AG09319 (cell line): ENCODE data around the gene EWSR1.
A peak's percentile ranks its signal among the peaks of the same experiment; 100 is the strongest.
"Not testable (repeated sequence)": the region's sequence is repeated elsewhere in the genome, so short reads cannot be mapped to it uniquely, and the experiment has no call there.

ENCODE experiments used
- DNase-seq: peaks from one replicate; pipeline ENCODE4 v3.0.0-alpha.2; 2010; ENCODE audit warnings: low read depth; ENCODE audit errors: extremely low read depth
- CTCF ChIP-seq: IDR thresholded peaks from 2 replicates; pipeline ENCODE4 v1.5.1; 2011; ENCODE audit warnings: low read depth, mild to moderate bottlenecking, inconsistent platforms, low read length, moderate library complexity

The EWSR1 gene

DNA sequence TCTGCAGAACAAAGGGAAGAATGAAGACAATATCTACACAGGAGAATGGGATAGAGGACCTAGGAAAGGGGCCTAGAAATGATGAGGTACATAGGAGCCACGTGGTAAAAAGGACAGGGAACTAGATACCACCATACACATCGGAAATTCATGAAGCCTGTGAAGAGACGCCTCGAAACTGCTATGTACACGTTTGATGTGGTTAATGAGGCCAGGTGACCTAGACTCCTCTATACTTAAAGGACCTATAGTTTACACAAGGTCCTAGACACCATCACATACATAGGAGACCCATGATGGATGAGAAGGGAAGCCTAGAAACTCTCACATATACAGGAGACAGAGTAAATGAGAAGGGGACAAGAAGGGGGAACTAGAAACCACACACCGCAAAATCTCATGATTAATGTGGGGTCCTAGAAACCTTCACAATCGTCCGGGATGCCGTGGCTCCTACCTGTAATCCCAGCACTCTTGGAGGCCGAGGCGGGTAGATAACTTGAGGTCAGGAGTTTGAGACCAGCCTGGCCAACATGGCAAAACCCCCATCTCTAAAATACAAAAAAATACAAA is 24.1 kb upstream of the EWSR1 start:
- no peak for TF ChIP-seq CTCF
- DNase-seq = no peak

- TF ChIP-seq CTCF = no peak
- DNase-seq = no peak
Observed at GRCh38 chr22:29244785-29245625, 23.1 kb upstream of the EWSR1 start.

DNA sequence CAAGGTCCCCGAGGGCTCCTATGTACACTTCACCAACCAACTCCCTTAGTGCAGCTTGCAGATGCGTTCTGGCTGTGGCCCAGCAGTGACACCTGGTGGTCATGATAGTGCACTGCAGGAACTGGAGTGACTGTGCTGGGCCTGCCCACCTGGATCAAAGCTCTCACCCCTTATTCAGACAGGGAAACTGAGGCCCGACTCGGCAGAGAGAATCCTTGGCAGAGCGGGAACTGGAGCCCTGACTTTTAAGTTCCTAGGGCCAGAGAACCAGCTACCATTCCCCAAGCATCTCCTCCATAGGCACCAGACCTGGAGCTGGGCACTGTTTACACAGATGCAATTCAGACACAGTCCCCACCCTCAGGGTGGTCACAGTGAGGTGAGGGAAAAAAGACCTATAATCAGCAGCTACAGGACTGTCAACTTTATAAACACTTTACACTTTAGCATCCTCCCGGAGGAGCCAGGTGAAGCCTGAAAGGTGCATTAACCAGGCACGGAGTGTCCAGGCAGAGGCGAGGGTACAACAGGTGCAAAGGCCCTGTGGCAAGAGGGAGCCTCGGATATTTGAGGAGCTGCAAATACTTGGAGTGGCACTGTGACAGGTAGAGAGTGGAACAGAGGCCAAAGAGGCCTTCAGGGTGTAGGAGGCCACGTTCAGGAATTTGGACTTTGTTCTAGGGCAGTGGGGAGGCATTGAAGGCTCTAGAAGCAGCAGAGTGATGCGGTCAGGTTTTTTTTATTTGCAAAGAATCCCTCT is 22.3 kb upstream of the EWSR1 start:
- no peak for DNase-seq
- peak; percentile 98 for TF ChIP-seq CTCF

- not testable (repeated sequence) for DNase-seq
Observed at GRCh38 chr22:29247891-29248290, 20.2 kb upstream of the EWSR1 start.

DNA sequence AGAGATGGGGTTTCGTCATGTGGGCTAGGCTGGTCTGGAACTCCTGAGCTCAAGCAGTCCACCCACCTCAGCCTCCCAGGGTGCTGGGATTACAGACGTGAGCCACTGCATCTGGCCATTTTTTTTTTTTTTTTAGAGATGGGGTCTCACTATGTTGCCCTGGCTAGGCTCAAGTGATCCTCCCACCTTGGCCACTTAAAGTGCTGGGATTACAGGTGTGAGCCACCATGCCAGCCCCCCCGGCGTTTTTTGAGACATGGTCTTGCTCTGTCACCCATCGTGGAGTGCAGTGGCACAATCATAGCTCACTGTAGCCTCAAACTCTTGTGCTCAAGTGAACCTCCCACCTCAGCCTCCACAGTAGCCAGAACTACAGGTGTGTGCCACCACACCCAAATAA is 16.8 kb upstream of the EWSR1 start:
- no peak for DNase-seq
- TF ChIP-seq CTCF = no peak

- no peak for DNase-seq
- TF ChIP-seq CTCF = no peak
Observed at GRCh38 chr22:29251981-29252911, 15.8 kb upstream of the EWSR1 start.

- DNase-seq = no peak
- TF ChIP-seq CTCF = no peak
Observed at GRCh38 chr22:29253561-29254285, 14.3 kb upstream of the EWSR1 start.
